Endothelial cell of umbilical vein (primary cell): ENCODE data around the gene SRM.
"Not testable (repeated sequence)": the region's sequence is repeated elsewhere in the genome, so short reads cannot be mapped to it uniquely, and the experiment has no call there.

Experiments used
- CTCF ChIP-seq, 2 donors: IDR thresholded peaks; 1 replicate in 1 of 2; 2 replicates in 1 of 2; pipeline ENCODE4 v1.5.1; 2011; ENCODE audit warnings: low read length in 2 of 2, mild to moderate bottlenecking in 2 of 2, moderate library complexity in 2 of 2, control low read depth in 1 of 2, inconsistent platforms in 1 of 2, low read depth in 1 of 2; ENCODE audit not compliant: insufficient read depth in 1 of 2; ENCODE audit errors: extremely low read depth in 1 of 2
- EZH2 ChIP-seq: IDR thresholded peaks from 2 replicates; pipeline ENCODE4 v1.6.1; 2012; ENCODE audit warnings: borderline replicate concordance, low read depth, mild to moderate bottlenecking, moderate library complexity, low read length, inconsistent platforms; ENCODE audit not compliant: severe bottlenecking
- FOS ChIP-seq: IDR thresholded peaks from 2 replicates; pipeline ENCODE4 v1.6.1; 2011; ENCODE audit warnings: mild to moderate bottlenecking, low read length, moderate library complexity, borderline replicate concordance; ENCODE audit not compliant: insufficient read depth
- GATA2 ChIP-seq: IDR thresholded peaks from 2 replicates; pipeline ENCODE4 v1.7.0; 2011; ENCODE audit warnings: low read depth, mild to moderate bottlenecking, moderate library complexity, mixed read lengths, low read length; ENCODE audit not compliant: insufficient read length, insufficient read depth
- JUN ChIP-seq: IDR thresholded peaks from 2 replicates; pipeline ENCODE4 v1.6.1; 2011; ENCODE audit warnings: borderline replicate concordance, low read depth; ENCODE audit not compliant: insufficient read length, insufficient read depth
- MAX ChIP-seq: IDR thresholded peaks from 2 replicates; pipeline ENCODE4 v1.6.1; 2011; ENCODE audit not compliant: insufficient read depth, insufficient read length
- MYC ChIP-seq: IDR thresholded peaks from one replicate; pipeline ENCODE4 v1.6.1; 2011; ENCODE audit warnings: mild to moderate bottlenecking, low read depth, low read length
- POLR2A ChIP-seq: IDR thresholded peaks from 2 replicates; pipeline ENCODE4 v1.6.1; 2012; ENCODE audit warnings: low read depth, mild to moderate bottlenecking, control low read depth, low read length
- POLR2AphosphoS5 ChIP-seq: IDR thresholded peaks from 2 replicates; pipeline ENCODE4 v1.6.1; 2012; ENCODE audit warnings: low read depth, mild to moderate bottlenecking, control low read depth, low read length, moderate library complexity; ENCODE audit not compliant: insufficient read depth

GRCh38 chr1:11040105-11040429 is 19.8 kb downstream of the SRM start:
- not testable (repeated sequence) for TF ChIP-seq POLR2A; CTCF (IDR thresholded peaks at IDR 0.05; ENCODE audit: extremely low read depth in 1 of 2, insufficient read depth in 1 of 2, low read depth in 1 of 2, low read length in 2 of 2); GATA2; FOS; EZH2; POLR2AphosphoS5; MYC; JUN; MAX
